ENCODE data around the gene FGF4.

Gene FGF4

DNA sequence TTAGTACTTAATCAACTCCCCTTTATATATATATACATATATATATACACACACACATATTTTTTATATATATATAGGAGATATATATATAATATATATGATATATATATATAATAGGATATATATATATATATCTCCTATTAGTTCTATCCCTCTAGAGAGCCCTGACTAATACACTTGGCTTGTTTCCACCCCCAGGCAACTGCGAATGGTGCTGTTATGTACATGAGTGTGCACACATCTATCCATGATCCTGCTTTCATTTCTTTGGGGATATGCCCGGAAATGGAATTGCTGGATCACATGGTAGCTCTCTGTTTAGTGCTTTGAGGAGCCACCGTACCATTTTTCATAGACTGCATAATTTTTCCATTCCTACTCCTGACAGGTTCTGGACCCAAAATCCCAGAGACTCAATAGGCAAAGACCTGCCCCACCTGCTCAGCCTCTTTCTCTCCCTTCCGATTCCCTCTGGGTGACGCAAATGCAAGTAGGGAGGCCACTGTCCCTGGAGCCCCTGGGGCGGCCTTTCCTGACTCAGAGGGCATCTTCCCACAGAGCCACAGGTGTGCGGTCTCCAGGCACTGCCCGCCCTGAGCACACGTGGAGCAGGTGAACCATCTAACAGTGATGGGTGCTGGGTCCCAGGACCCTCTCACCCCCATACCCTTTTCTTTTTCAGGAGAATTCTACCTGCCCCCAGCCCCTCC, 32.1 kb upstream of the FGF4 start:
- DNase-seq (ENCODE audit: low read depth in 2 of 2): no peak

DNA sequence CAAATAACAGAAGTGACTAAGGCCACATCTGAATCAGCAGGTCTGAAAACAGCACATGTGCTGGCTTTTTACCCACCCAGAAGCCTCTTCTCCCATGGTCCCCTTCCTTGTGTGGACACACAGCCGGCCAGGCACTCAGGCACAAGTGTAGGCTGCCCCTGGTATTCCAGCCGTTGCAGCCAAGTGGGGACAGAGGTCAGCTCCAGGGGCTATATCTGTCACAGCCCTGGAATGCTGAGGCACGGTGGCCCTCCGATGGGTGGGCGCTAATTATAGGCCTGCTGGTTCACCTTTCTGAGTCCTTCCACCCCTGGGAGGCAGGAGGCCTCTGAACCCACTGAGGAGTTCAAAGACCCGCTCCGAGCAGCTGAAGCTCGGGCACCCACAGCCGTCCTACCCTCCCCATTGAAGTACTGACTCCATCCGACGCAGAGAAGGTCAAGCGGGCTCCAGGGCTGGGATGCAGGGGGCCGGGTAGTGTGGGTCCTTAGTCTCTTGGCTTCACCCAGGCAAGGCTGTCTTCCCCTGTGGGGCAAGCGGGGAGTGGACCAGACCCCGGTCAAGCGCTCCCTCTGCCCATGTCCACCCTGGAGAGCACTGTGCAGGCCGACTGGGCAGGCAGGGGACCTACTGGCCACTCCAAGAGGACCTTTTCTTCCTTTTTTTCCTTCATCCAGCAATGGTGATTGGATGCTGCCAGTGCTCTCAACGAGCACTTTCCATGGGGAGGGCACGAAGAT, 29.8 kb upstream of the FGF4 start:
- DNase-seq (ENCODE audit: low read depth in 2 of 2): no peak

DNA sequence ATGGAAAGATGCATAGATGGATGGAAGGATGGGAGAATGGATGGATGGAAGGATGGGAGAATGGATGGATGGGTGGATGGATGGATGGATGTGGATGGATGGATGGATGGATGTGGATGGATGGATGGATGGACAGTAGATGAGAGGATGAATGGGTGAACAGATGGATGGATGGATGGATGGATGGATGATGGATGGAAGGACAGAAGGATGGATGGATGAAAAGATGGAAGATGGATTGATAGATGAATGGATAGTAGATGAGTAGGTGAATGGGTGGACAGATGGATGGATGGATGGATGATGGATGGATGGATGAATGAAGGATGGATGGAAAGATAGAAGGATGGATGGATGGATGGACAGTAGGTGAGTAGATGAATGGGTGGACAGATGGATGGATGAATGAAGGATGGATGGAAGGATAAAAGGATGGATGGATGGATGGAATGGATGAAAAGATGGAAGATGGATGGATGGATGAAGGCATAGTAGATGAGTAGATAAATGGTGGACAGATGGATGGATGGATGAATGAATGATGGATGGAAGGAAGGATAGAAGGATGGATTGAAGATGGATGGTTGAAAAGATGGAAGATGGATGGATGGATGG, 28.6 kb upstream of the FGF4 start:
- DNase-seq (ENCODE audit: low read depth in 2 of 2): no peak

DNA sequence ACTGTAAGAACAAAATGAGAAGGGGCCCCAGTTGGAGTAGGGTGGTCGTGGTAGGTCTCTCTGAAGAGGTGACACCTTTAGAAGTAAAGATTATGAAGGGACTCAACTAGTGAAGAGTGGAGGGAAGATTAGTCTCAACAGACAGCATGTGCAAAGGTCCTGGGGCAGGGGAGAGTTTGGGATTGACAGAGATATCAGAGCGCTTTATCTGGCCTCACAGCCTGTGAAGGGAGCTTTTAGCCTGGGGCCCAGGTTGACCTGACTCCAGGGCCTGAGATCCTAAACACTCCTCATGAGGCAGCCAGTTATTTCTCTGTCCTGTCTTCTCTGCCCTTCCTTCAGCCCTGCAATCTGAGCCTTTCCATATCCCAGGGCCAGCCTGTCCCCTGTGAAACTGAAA, 27.9 kb upstream of the FGF4 start:
- no peak for DNase-seq (ENCODE audit: low read depth in 2 of 2)

DNA sequence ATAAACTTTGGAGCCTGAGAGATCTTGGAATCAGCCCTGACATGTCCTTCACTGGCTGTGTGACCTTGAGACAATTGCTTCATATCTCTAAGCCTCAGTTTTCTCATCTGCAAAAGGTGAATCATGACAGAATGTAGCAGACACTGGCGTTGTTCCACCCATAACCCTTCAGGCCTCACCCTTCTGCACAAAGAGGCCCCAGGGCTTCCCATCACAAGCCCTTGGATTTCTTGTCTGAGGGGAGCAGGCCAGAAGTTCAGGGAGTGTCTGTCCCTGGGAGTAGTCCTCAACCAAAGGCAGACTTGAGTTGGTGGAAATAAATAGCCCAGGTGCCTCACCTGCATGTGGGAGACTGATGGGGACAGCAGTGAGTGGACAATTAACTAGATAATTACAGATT, 27.4 kb upstream of the FGF4 start:
- no peak for DNase-seq (ENCODE audit: low read depth in 2 of 2)

DNA sequence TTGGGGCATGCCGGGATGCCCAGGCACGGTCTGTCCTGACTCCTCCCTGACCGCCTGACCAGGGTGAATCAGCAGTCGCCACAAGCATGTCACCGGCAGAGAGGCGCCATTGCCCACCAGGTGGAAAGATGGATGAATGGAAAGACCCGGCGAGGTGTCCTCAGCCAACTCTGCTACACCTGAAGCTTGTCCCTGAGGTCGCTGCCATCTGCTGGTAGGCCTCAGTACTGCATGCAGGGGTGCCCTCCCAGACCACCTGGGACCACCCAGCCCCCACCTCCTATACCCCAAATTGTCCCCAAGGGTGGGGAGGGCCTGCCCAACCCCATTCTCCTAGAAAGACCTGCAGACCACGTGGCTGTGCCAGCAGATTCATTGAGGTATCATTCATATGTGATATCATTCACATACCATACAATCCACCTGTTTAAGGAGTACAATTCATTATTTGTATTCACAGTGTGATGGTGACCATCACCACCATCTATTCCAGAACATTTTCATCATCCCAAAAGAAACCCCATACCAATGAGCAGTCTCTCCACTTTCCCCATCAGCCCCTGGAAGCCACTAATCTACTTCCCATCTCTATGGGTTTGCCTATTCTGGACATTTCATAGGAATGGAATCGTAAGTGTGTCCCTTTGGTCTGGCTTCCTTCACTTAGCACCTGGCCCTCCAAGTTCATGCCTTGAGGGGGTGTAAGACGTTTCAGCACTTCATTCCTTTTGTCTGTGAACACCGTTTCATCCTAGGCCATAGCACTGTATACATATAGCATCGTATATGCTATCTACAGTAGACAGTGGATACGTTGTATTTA, 26.6 kb upstream of the FGF4 start:
- DNase-seq (ENCODE audit: low read depth in 2 of 2): peak in 1 of 2 donors; percentile 7

DNA sequence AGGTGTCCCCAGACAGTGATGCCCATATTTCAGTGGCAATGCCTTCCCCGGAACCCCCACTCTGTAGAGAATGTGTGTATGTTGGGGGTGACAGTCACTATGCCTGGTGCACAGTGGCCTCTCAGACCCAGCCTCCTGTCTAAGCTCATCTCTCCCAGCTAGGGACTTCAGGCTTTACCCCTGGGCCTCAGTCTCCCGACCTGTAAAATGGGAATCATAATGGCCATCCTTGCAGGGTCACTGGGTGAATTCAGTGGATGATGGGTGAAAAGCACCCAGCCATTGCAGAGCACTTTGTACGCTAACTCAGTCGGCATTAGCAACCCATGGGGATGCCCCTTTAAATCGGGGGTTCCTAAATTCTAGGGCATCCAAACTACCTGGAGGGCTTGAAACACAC, 25.1 kb upstream of the FGF4 start:
- DNase-seq (ENCODE audit: low read depth in 2 of 2): no peak

DNA sequence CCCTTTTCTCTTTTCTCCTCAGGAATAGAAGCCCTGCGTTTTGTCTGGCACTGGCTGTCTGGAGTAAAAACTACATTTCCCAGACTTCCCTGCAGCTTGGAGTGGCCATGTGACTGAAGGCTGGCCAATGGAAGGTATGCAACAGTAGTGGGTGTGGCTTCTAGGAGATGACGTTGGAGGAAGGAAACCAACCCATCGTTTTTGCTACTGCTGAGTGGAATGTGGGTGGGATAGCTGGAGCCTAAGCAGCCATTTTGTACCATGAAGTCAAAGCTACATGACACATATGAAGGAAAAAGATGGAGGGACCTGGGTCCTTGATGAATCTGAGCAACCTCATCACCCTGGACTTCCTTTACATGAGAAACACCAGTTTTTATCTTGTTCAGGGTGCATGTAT, 24.4 kb upstream of the FGF4 start:
- no peak for DNase-seq (ENCODE audit: low read depth in 2 of 2)

DNA sequence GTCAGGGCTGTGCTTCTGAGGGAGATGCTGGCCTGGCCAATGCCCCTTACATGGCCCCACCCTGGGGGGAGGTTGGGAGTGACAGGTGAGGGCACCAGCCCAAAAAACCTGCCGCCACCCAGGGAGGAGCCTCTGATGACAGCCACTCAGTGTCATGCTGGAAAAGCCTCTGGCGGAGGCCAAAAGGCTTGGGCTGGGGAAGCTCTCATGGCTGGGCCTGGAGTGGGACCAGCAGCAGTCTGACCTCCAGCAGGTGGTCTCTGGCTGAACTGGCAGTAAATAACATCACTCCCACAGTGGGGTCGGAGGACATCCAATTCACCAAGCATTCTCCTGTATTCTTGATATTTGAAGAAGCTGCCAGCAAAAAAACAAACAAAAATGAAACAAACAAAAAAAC, 24.0 kb upstream of the FGF4 start:
- no peak for DNase-seq (ENCODE audit: low read depth in 2 of 2)

DNA sequence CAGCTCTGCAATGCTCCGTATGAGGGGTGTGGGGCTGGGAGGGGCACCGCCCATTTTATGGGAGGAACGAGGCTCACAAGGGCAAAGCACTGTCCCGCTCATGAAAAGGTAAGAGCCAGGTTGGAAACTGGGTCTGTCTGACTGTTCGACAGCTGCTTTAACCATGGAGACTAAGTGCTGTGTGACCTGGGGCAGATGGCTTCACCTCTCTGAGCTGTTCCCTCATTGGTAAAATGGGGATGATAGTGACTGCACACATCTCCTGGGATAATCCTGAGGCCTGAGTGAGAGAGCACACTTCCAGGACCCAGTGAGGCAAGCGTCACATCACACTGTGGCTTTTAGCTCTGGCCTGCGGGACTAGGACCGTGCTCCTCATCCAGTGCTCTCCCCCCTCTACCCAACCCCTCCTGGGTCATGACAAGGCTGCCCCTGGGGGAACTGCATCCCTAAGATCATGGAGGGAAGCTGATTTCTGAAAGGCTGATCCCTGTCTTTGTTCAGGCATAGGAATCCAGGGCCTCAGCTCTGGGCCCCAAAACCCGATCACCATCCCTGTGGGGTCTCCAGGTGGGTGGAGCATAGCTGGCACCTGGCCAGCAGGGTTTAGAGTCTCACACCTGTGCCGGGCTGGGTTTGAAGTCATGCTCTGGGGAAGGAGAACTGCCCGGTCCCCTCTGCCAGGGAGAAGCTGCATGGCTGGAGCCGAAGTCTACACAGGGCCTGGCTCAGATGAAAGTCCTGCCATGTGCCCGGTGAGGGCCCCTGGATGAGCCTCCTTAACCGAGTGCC, 22.8 kb upstream of the FGF4 start:
- no peak for DNase-seq (ENCODE audit: low read depth in 2 of 2)

DNA sequence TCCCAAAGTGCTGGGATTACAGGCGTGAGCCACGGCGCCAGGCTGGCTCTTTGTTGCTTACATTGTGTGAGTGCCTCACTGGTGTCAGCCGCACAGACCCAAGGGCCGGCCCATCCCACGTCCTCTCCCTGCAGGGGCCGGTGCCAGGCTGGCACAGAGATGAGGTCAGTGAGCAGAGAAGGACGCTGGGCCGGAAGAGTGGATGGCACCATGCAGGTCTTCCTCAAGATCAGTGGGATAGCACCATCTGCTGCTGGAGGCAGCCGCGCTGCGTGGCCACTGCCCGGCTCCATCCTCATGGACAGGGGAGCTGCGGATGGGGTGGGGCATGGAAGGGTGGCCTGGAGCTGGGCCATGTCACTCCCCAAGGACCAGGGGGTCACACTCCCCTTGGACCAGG, 22.0 kb upstream of the FGF4 start:
- no peak for DNase-seq (ENCODE audit: low read depth in 2 of 2)

DNA sequence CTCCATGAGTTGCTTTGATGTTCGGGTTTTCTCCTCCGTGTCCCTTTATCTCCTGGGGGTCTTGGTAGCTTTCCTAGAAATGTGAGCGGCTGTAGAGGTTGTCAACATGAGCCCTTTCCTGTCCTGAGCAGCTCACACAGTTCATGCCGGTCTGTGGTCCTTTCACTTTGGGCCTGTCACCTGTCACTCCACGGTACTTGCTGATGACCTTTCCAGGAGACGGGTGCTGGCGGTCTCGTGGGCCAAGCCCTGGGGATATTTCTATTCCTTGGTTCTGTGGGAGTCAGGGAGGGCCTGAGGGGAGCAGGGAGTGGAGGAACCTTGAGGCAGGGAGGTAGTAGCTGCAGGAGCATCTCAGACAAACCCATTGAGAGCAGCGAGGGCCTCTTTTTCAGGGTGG, 20.9 kb upstream of the FGF4 start:
- DNase-seq (ENCODE audit: low read depth in 2 of 2): no peak

DNA sequence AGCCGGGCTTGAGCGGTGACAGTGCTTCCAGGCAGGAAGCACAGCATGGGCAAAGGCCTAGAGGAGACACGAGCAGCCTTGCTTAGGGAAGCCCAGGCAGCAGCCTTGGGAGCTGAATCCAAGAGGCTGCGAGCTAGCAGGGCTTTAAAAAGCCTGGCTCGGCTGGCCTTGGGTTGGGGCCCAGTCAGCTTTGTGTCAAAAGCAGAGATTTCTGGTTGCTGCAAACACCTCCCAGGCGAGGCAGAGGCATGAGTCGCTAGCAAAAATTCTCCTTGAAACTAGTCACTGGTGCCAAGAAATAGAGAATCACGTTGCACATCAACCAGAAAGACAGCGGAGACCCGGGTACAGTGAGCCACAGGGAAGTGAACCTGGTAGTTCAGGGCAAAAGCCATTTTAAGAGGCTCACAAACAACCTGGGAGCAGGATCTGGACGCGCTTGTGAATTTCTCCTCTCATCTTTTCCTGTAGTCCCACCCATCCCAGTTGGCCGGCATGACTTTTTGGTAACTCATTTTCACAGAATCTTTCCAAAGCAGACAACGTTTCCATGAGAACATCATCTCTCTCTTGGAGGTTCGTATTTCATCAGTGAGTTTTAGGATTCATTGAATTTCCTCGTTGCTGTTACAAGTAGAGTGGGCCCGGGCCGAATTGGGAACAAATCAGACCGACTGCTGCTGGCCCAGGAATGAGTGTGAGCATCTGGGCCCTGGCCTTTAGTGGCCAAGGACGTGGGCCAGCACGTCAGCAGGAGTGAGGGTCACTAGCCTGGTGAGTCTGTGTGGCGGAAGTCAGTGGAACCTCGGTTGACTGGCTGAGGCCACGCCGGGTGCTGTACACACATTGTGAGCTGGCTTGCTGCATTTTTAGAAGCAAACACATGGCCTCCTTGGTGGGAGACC, 16.4 kb upstream of the FGF4 start:
- DNase-seq (ENCODE audit: low read depth in 2 of 2): no peak

DNA sequence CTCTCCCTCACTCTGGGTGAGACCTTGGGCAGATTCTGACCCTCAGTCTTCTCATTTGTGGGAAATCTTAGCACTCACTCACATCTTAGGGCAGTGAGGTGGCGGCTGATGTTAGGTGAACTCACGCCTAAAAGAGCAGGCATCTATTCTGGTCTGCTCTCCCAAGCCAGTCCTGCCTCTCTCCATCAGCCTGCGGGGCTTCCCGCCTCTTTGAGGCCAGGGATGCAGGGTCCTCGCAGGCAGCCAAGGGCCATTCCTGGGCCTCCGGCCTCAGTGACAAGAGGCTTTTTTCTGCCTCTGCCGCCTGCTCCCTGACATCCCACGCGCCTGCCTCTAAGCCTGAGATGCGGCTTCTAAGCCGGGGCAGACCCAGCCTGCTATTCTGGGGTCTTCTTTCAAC, 13.8 kb upstream of the FGF4 start:
- no peak for DNase-seq (ENCODE audit: low read depth in 2 of 2)

DNA sequence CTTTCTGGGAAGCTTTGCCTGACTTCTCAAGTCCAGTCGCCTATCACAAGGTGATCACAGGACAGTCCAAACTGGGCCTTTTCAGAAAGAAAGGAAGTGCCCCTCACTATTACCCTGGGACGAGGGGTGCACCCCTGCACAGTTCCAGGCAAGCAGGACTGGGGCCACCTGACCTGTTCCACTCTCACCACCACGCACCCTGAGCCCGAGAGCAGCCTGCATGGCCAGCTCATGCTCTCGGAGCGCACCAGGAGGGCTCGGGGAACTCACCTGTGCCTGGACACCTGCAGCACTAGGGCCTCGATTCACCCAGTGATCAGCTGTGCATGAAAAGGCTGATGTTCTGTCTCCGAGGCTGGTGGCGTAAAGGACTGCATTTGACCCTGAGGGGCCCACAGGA, 12.8 kb upstream of the FGF4 start:
- DNase-seq (ENCODE audit: low read depth in 2 of 2): no peak

DNA sequence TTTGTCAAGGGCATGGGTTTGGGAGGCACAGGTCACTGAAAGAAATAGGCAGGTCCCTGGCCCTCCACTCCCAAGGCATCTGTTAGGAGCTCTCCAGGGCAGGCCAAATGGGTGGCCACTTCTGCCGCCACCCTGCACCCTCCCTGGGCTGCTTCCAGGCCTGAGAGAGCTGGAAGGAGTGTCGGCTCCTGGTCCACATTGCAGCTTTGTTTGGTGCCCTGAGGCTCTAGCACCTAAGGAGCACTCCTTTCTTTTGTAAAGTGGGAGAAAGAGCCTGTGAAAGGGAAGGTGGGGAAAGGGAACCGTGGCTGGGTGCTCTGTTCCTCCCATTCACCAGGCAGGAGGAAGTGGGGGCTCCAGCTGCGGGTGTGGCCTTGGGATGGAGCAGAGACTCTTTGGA, 12.3 kb upstream of the FGF4 start:
- no peak for DNase-seq (ENCODE audit: low read depth in 2 of 2)

DNA sequence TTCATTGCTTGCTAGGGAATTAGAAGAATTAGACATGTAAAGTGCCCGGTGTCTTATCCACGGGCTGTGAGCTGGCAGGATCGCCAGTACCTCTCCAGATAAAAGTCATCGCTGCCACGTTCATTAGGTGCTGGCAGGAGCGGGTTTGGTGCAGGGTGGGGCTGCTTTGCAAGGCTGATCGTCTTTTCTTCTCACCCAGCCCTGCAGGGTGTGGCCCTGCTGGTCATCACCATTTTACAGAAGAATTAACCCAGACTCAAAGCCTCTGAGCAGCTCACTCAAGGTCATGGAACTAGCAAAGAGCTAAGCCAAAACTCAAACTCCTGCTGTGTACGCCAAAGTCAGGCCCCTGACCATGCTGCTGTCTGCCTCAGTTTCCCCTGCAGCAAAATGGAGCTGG, 6.1 kb upstream of the FGF4 start:
- no peak for DNase-seq (ENCODE audit: low read depth in 2 of 2)

DNA sequence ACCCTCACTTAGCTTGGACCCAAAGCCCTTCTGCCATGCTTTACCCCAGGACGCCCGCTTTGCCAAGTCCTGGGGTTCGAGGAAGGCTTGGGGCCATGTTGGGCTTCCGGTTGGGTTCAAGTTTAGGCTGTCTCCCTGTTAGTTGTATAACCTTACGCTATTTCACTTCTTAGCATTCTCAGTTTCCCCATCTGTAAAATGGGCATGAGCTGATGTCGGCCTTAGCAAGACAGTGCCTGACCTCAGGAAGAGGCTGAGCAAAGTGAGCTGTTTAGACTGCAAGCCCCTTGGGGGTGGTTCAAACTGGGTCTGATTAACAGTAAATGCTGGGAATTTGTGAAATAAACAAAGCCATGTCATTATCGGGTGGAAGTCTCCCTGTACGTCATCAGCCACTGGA, 3.2 kb upstream of the FGF4 start:
- DNase-seq (ENCODE audit: low read depth in 2 of 2): no peak

DNA sequence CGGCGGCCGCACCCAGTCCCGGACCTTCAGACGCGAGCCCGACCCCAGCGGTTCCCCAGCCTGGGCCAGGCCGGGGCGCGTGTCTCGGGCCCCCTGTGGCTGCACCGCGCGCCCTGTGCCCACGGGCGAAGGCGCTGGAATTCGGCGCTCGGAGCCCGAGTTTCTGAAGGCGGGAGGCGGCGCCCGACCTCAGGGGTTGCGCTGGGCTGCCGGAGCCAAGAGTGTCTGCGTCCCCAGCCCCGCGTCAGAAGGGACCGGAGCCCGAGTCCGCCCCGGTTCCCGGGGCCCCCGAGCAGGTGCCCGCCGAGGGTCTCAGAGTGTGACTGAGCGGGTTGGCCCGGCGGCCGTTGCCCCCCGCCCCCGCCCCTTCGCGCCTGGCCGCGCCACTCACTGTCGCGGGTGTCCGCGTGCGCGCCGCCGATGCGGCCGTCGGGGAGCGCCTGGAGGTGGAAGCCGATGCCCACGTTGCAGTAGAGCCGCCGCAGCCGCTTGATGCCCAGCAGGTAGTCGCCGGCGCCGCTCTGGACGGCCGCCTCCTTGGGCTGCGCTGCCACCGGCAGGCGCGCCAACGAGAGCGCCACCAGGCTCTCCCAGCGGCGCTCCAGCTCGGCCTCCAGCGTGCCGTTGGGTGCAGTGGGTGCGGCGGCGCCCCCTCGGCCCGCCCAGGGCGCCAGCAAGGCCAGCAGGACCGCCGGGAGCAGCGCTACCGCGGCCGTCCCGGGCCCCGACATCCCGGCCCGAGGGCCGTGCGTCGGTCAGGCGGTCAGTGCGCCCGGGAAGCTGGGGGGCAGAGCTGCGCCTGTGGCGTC, 583 bp downstream of the FGF4 start:
- no peak for DNase-seq (ENCODE audit: low read depth in 2 of 2)
